ENCODE measurements around the gene IMMP2L.

Gene IMMP2L

GRCh38 chr7:110827936-110828335, 734.4 kb downstream of the IMMP2L start:
- Histone ChIP-seq H3K9ac (ENCODE audit: low read length) (no peak overlapping the region), H3K79me2 (ENCODE audit: insufficient read depth, low read length) (no peaks in the 10 kb centered on the region)
- TF ChIP-seq CTCF (IDR thresholded peaks at IDR 0.05; ENCODE audit: insufficient read depth, low read length, poor library complexity, severe bottlenecking) (no peak), EZH2phosphoT487 (conservative IDR thresholded peaks at IDR 0.05; ENCODE audit: low read length) (no peak)

DNA sequence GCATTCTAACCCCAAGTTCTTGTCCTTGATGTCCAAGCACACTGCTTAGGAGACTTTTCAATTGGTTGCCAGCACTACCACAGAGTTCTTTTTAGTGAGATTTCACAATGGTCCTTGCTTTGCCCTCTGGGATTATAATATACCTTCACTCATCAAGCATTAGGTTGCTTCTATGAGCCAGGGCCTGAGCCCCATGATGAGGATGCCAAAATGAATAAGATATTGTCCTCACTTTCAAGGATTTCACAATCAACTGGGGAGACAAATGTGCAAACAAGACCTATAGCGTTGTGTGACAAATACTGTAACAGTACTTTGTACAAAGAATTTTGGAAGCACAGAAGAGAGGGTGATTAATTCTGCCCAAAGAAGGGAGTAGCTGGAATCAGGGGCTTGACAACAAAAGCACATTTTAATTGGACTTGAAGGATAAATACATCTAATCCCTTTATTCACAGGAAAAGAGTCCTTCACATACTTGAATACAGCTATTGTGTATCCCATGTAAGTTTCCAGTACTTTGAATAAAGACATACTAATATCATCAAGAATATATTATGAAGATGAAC, 734.9 kb downstream of the IMMP2L start:
- Histone ChIP-seq H3K36me3 (ENCODE audit: low read length) (no peaks in the 10 kb centered on the region), H3K27me3 (ENCODE audit: low read length) (no peaks in the 10 kb centered on the region), H4K20me1 (ENCODE audit: low read depth, low read length) (no peaks in the 10 kb centered on the region), H3F3A (ENCODE audit: insufficient read depth) (no peaks in the 10 kb centered on the region), H3K4me2 (ENCODE audit: low read depth, low read length, poor library complexity, severe bottlenecking) (no peak overlapping the region), H3K27ac (ENCODE audit: low read depth, low read length) (no peak overlapping the region), H2AFZ (ENCODE audit: low read depth, low read length, severe bottlenecking) (no peak overlapping the region), H3K9me2 (replicated peaks; ENCODE audit: insufficient read depth, low read length) (no peaks in the 10 kb centered on the region), H3K9me3 (ENCODE audit: insufficient read depth, low read length) (no peaks in the 10 kb centered on the region), H3K79me2 (ENCODE audit: insufficient read depth, low read length) (no peaks in the 10 kb centered on the region), H3K9ac (ENCODE audit: low read length) (no peak overlapping the region), H3K4me3 (ENCODE audit: insufficient read depth, low read length, poor library complexity, severe bottlenecking) (no peak overlapping the region)
- no peak for TF ChIP-seq EZH2phosphoT487 (conservative IDR thresholded peaks at IDR 0.05; ENCODE audit: low read length)
- TF ChIP-seq CTCF (IDR thresholded peaks at IDR 0.05; ENCODE audit: insufficient read depth, low read length, poor library complexity, severe bottlenecking) = no peak

More at GRCh38 chr7:110827936-110828335, 734.4 kb downstream of the IMMP2L start:
- no peak overlapping the region for H3K27ac ChIP-seq (ENCODE audit: low read depth, low read length)
- no peak overlapping the region for H3K4me3 ChIP-seq (ENCODE audit: insufficient read depth, low read length, poor library complexity, severe bottlenecking)
- H2AFZ ChIP-seq (ENCODE audit: low read depth, low read length, severe bottlenecking) = no peak overlapping the region
- no peaks in the 10 kb centered on the region for H3F3A ChIP-seq (ENCODE audit: insufficient read depth)
- H3K9me3 ChIP-seq (ENCODE audit: insufficient read depth, low read length) = no peaks in the 10 kb centered on the region
- H3K36me3 ChIP-seq (ENCODE audit: low read length) = no peaks in the 10 kb centered on the region
- no peaks in the 10 kb centered on the region for H4K20me1 ChIP-seq (ENCODE audit: low read depth, low read length)
- no peak overlapping the region for H3K4me2 ChIP-seq (ENCODE audit: low read depth, low read length, poor library complexity, severe bottlenecking)
- H3K27me3 ChIP-seq (ENCODE audit: low read length) = no peaks in the 10 kb centered on the region
- no peaks in the 10 kb centered on the region for H3K9me2 ChIP-seq (replicated peaks; ENCODE audit: insufficient read depth, low read length)

- no peaks in the 10 kb centered on the region for H4K20me1 ChIP-seq (ENCODE audit: low read depth, low read length)
- no peak overlapping the region for H2AFZ ChIP-seq (ENCODE audit: low read depth, low read length, severe bottlenecking)
- H3K9ac ChIP-seq (ENCODE audit: low read length) = no peak overlapping the region
- no peak overlapping the region for H3K27ac ChIP-seq (ENCODE audit: low read depth, low read length)
- H3K79me2 ChIP-seq (ENCODE audit: insufficient read depth, low read length) = no peaks in the 10 kb centered on the region
- no peaks in the 10 kb centered on the region for H3K27me3 ChIP-seq (ENCODE audit: low read length)
- H3F3A ChIP-seq (ENCODE audit: insufficient read depth) = no peaks in the 10 kb centered on the region; the same call in 1 of the 2 replicates
- no peaks in the 10 kb centered on the region for H3K9me3 ChIP-seq (ENCODE audit: insufficient read depth, low read length)
- H3K9me2 ChIP-seq (replicated peaks; ENCODE audit: insufficient read depth, low read length) = no peaks in the 10 kb centered on the region
- H3K4me3 ChIP-seq (ENCODE audit: insufficient read depth, low read length, poor library complexity, severe bottlenecking) = no peak overlapping the region
- H3K4me2 ChIP-seq (ENCODE audit: low read depth, low read length, poor library complexity, severe bottlenecking) = no peak overlapping the region
- TF ChIP-seq EZH2phosphoT487 (conservative IDR thresholded peaks at IDR 0.05; ENCODE audit: low read length) = no peak
- no peak for TF ChIP-seq CTCF (IDR thresholded peaks at IDR 0.05; ENCODE audit: insufficient read depth, low read length, poor library complexity, severe bottlenecking)
- no peaks in the 10 kb centered on the region for H3K36me3 ChIP-seq (ENCODE audit: low read length)
These were observed 748.3 kb downstream of the IMMP2L start for GRCh38 chr7:110813986-110814385.

All from SU-DHL-6 (cell line).